Stomach (tissue), 9 donors: Measurements from ENCODE around the gene BMPR1B. TPM values are rescaled to one million over a fixed set of nuclear protein-coding genes. Genes with fewer than 3 reads are reported as not detected.

Experiments
- DNase-seq, 2 donors: peaks; one replicate each; pipeline versions ENCODE4 v3.0.0 to v3.0.0-alpha.2; 2013 to 2019
- H3K27ac ChIP-seq, 5 donors: fragments of 200-600 bp in 4 of 5; sonication (generic) in 4 of 5; one replicate each; pipeline ENCODE4 v1.5.1; 2013 to 2019; ENCODE audit warnings: mild to moderate bottlenecking in 1 of 5, moderate library complexity in 1 of 5
- H3K27me3 ChIP-seq, 3 donors: fragments of 200-600 bp; sonication (generic); one replicate each; pipeline ENCODE4 v1.5.1; 2017 to 2019; ENCODE audit warnings: mixed run types in 1 of 3
- H3K36me3 ChIP-seq, 4 donors: fragments of 200-600 bp; sonication (generic); 1 replicate in 3 of 4; 2 replicates in 1 of 4; pipeline ENCODE4 v1.5.1; 2016 to 2019
- H3K4me1 ChIP-seq, 4 donors: fragments of 200-600 bp; sonication (generic); one replicate each; pipeline ENCODE4 v1.5.1; 2016 to 2019
- H3K4me3 ChIP-seq, 4 donors: fragments of 200-600 bp; sonication (generic) in 3 of 4; one replicate each; pipeline ENCODE4 v1.5.1; 2016 to 2019; ENCODE audit warnings: mild to moderate bottlenecking in 1 of 4
- H3K9me3 ChIP-seq, 4 donors: fragments of 200-600 bp; sonication (generic); one replicate each; pipeline ENCODE4 v1.5.1; 2016 to 2019
- CTCF ChIP-seq, 7 experiments: fragments of 450-650 bp in 4 of 7; fragments of 200-600 bp in 3 of 7; sonication (generic) in 3 of 7; IDR thresholded peaks; one replicate each; pipeline ENCODE4 v1.5.1; 2016 to 2019; ENCODE audit warnings: antibody characterized with exemption in 7 of 7, control low read depth in 2 of 7, mild to moderate bottlenecking in 1 of 7
- EP300 ChIP-seq: sonication (generic); formaldehyde crosslinking; IDR thresholded peaks from one replicate; pipeline ENCODE4 v1.6.1; 2017; ENCODE audit warnings: antibody characterized with exemption
- POLR2A ChIP-seq, 4 donors: fragments of 450-650 bp; IDR thresholded peaks; one replicate each; pipeline ENCODE4 v1.6.1; 2016; ENCODE audit warnings: antibody characterized with exemption in 4 of 4, control low read depth in 2 of 4, mild to moderate bottlenecking in 1 of 4, moderate library complexity in 1 of 4
- POLR2AphosphoS5 ChIP-seq, 3 donors: sonication (generic); formaldehyde crosslinking; IDR thresholded peaks; one replicate each; pipeline ENCODE4 v1.6.1; 2016; ENCODE audit warnings: antibody characterized with exemption in 3 of 3
- WGBS, 5 donors: extraction: QIAGEN DNeasy Blood & Tissue Kit in 3 of 5; methylation state at CpG; one replicate each; pipeline versions ENCODE4 v1.1.5 to v1.1.7; 2013 to 2018; 5-methylcytosine and 5-hydroxymethylcytosine counted together
- intact Hi-C: fragments of 100-400 bp; cut with DNase I; formaldehyde crosslinking; loops from one replicate; pipeline ENCODE4 v1.15.1; 2023; ENCODE audit warnings: low total_unique reads
- polyA plus RNA-seq, 3 donors: library from polyadenylated mRNA; stranded (reverse); fragments of 200-250 nt; gene quantifications; one replicate each; pipeline ENCODE4 v1.2.3, GENCODE V29; 2013
- total RNA-seq, 5 donors: library from RNA; depleted of rRNA; stranded (reverse); fragments of >200 nt; gene quantifications; one replicate each; pipeline versions ENCODE4 v1.1.0 to v1.2.3, GENCODE V29; 2014 to 2016
- donor health status: healthy with polysubstance abuse.
- donor health status: Bipolar disorder and iron deficiency.
- donor health status: healthy.

The BMPR1B gene
- total and polyA plus RNA-seq, 8 donors, result 0.37 to 29.8 (median 1.5) TPM; not detected in 1

- intact Hi-C loops, result no loop called here
Measured at GRCh38 chr4:94932366-94932765, 174.6 kb downstream of the BMPR1B start.

GRCh38 chr4:94933799-94934198 is 176.0 kb downstream of the BMPR1B start:
- H3K9me3 ChIP-seq, result no peaks in the 10 kb centered on the region
- DNase-seq, result no peak
- H3K36me3 ChIP-seq, result no peaks in the 10 kb centered on the region
- 41 to 61% (median 52%) methylated on average over 4 of the region's 4 CpGs for WGBS, 5 donors
- intact Hi-C loops, result no loop called here
- TF ChIP-seq POLR2A (IDR thresholded peaks at IDR 0.05) (no peak), CTCF (IDR thresholded peaks at IDR 0.05) (no peak)
- peaks cover 0 to 9% (median 3%) of the 10 kb centered on the region in 4 donors for H3K4me1 ChIP-seq
- H3K27me3 ChIP-seq, result no peaks in the 10 kb centered on the region
- H3K4me3 ChIP-seq, result no peak overlapping the region
- no peak overlapping the region for H3K27ac ChIP-seq

More at GRCh38 chr4:94932366-94932765, 174.6 kb downstream of the BMPR1B start:
- H3K27me3 ChIP-seq, result no peaks in the 10 kb centered on the region
- peaks cover 0 to 9% (median 3%) of the 10 kb centered on the region in 4 donors for H3K4me1 ChIP-seq
- no peak overlapping the region for H3K4me3 ChIP-seq
- DNase-seq, result no peak
- no peak overlapping the region for H3K27ac ChIP-seq
- no peaks in the 10 kb centered on the region for H3K9me3 ChIP-seq
- no peaks in the 10 kb centered on the region for H3K36me3 ChIP-seq
- TF ChIP-seq POLR2A (IDR thresholded peaks at IDR 0.05) (no peak), CTCF (IDR thresholded peaks at IDR 0.05) (no peak)

GRCh38 chr4:94934201-94934600 is 176.4 kb downstream of the BMPR1B start:
- no peak overlapping the region for H3K27ac ChIP-seq
- no peaks in the 10 kb centered on the region for H3K36me3 ChIP-seq
- no peak for DNase-seq
- H3K4me3 ChIP-seq, result no peak overlapping the region
- H3K27me3 ChIP-seq, result no peaks in the 10 kb centered on the region
- 36 to 67% (median 48%) methylated on average over 5 of the region's 5 CpGs for WGBS, 5 donors
- intact Hi-C loops, result no loop called here
- no peaks in the 10 kb centered on the region for H3K9me3 ChIP-seq
- H3K4me1 ChIP-seq, result peaks cover 0 to 9% (median 3%) of the 10 kb centered on the region in 4 donors
- TF ChIP-seq CTCF (IDR thresholded peaks at IDR 0.05) (no peak), EP300 (no peak), POLR2AphosphoS5 (IDR thresholded peaks at IDR 0.05) (no peak), POLR2A (IDR thresholded peaks at IDR 0.05) (no peak)

- Histone ChIP-seq H3K4me3 (no peak overlapping the region), H3K9me3 (no peaks in the 10 kb centered on the region), H3K4me1 (peaks cover 0 to 9% (median 3%) of the 10 kb centered on the region in 4 donors), H3K27me3 (no peaks in the 10 kb centered on the region), H3K27ac (no peak overlapping the region), H3K36me3 (no peaks in the 10 kb centered on the region)
- intact Hi-C loops, result no loop called here
- no peak for DNase-seq
- TF ChIP-seq EP300, result no peak
- TF ChIP-seq CTCF (IDR thresholded peaks at IDR 0.05), result no peak
- TF ChIP-seq POLR2A (IDR thresholded peaks at IDR 0.05), result no peak
- TF ChIP-seq POLR2AphosphoS5 (IDR thresholded peaks at IDR 0.05), result no peak
Measured at GRCh38 chr4:94934864-94935263, 177.1 kb downstream of the BMPR1B start.
